HepG2 (cell line): ENCODE results near the gene NDUFB7. TPM values are rescaled to one million over a fixed set of nuclear protein-coding genes. Genes with fewer than 3 reads are reported as not detected.

ENCODE experiments used
- ATF7 ChIP-seq, 2 experiments: fragments of 450-650 bp in 1 of 2; sonication (generic) in 1 of 2; formaldehyde crosslinking in 1 of 2; IDR thresholded peaks; 2 replicates each; pipeline versions ENCODE4 v1.4.0 to v1.6.1; 2016 to 2020; ENCODE audit warnings: antibody characterized with exemption in 1 of 2, mild to moderate bottlenecking in 1 of 2, missing genetic modification reagents in 1 of 2
- FOSL1 ChIP-seq: sonication (generic); formaldehyde crosslinking; IDR thresholded peaks from 2 replicates; pipeline ENCODE4 v1.9.0; 2021; ENCODE audit warnings: missing genetic modification reagents, borderline replicate concordance
- GPN1 ChIP-seq: sonication (generic); formaldehyde crosslinking; IDR thresholded peaks from 2 replicates; pipeline ENCODE4 v1.5.1; 2020; ENCODE audit warnings: missing genetic modification reagents, borderline replicate concordance
- LBX2 ChIP-seq: sonication (generic); formaldehyde crosslinking; IDR thresholded peaks from 2 replicates; pipeline ENCODE4 v1.5.0; 2020; ENCODE audit warnings: missing genetic modification reagents, mild to moderate bottlenecking, borderline replicate concordance
- MED13 ChIP-seq: sonication (generic); formaldehyde crosslinking; IDR thresholded peaks from 2 replicates; pipeline ENCODE4 v1.5.0; 2020; ENCODE audit warnings: missing genetic modification reagents
- REXO4 ChIP-seq: sonication (generic); formaldehyde crosslinking; IDR thresholded peaks from 2 replicates; pipeline ENCODE4 v1.8.0; 2022; ENCODE audit warnings: missing genetic modification reagents, mild to moderate bottlenecking, borderline replicate concordance
- SMAD1 ChIP-seq: sonication (generic); formaldehyde crosslinking; IDR thresholded peaks from 2 replicates; pipeline ENCODE4 v1.4.0; 2020; ENCODE audit warnings: missing genetic modification reagents, low read depth, mild to moderate bottlenecking, borderline replicate concordance
- SMC3 ChIP-seq: IDR thresholded peaks from 2 replicates; pipeline ENCODE4 v1.6.1; 2011; ENCODE audit warnings: low read length, improper control_type of control experiment
- SP2 ChIP-seq: sonication (generic); formaldehyde crosslinking; IDR thresholded peaks from 2 replicates; pipeline ENCODE4 v1.5.1; 2020; ENCODE audit warnings: mild to moderate bottlenecking, missing genetic modification reagents
- STAG1 ChIP-seq: sonication (generic); formaldehyde crosslinking; IDR thresholded peaks from 2 replicates; pipeline ENCODE4 v1.4.0; 2020; ENCODE audit warnings: missing genetic modification reagents
- TBX3 ChIP-seq: fragments of 450-650 bp; IDR thresholded peaks from 2 replicates; pipeline ENCODE4 v1.6.1; 2017; ENCODE audit warnings: antibody characterized with exemption, mild to moderate bottlenecking, inconsistent platforms, borderline replicate concordance
- TCF7L2 ChIP-seq: IDR thresholded peaks from 2 replicates; pipeline ENCODE4 v1.6.1; 2011; ENCODE audit warnings: mild to moderate bottlenecking, low read depth, low read length, moderate library complexity
- ZNF235 ChIP-seq: sonication (generic); formaldehyde crosslinking; IDR thresholded peaks from 2 replicates; pipeline ENCODE4 v1.8.1; 2023; ENCODE audit warnings: mild to moderate bottlenecking, missing genetic modification reagents, borderline replicate concordance
- ZNF441 ChIP-seq: sonication (generic); formaldehyde crosslinking; IDR thresholded peaks from 2 replicates; pipeline ENCODE4 v1.7.0; 2021; ENCODE audit warnings: missing genetic modification reagents, borderline replicate concordance
- ZNF589 ChIP-seq: sonication (generic); formaldehyde crosslinking; conservative IDR thresholded peaks from 2 replicates; pipeline ENCODE4 v1.8.0; 2022; ENCODE audit warnings: mild to moderate bottlenecking, moderate library complexity, missing genetic modification reagents
- ZNF607 ChIP-seq: sonication (generic); formaldehyde crosslinking; IDR thresholded peaks from 2 replicates; pipeline ENCODE4 v1.5.1; 2020; ENCODE audit warnings: missing genetic modification reagents, mild to moderate bottlenecking, borderline replicate concordance
- ZNF75D ChIP-seq: sonication (generic); formaldehyde crosslinking; IDR thresholded peaks from 2 replicates; pipeline ENCODE4 v1.8.1; 2023; ENCODE audit warnings: missing genetic modification reagents, mild to moderate bottlenecking, borderline replicate concordance
- ZNF777 ChIP-seq: sonication (generic); formaldehyde crosslinking; IDR thresholded peaks from 2 replicates; pipeline ENCODE4 v1.4.0; 2020; ENCODE audit warnings: missing genetic modification reagents
- ZSCAN21 ChIP-seq: sonication (generic); formaldehyde crosslinking; IDR thresholded peaks from 2 replicates; pipeline ENCODE4 v1.8.0; 2022; ENCODE audit warnings: mild to moderate bottlenecking, missing genetic modification reagents, moderate library complexity, borderline replicate concordance
- polyA plus RNA-seq, 8 experiments: library from polyadenylated mRNA; depleted of rRNA in 3 of 8; stranded (reverse) in 7 of 8; unstranded in 1 of 8; fragments of >200 nt; fragmentation: Illumina TruSeq in 4 of 8; extraction: Trizol in 4 of 8; gene quantifications; 2 replicates each; pipeline versions ENCODE4 v1.2.1 to v1.2.3, GENCODE V29; 2011 to 2016; ENCODE audit warnings: low read depth in 4 of 8, missing spikeins in 1 of 8, mixed read lengths in 1 of 8; ENCODE audit not compliant: insufficient read depth in 1 of 8
- total RNA-seq, 5 experiments: library from RNA; depleted of rRNA; stranded (reverse); fragments of >200 nt; fragmentation: Illumina TruSeq; extraction: Trizol; gene quantifications; 2 replicates each; pipeline ENCODE4 v1.2.3, GENCODE V29; 2016; ENCODE audit warnings: low read depth in 1 of 5
- TF ChIP-seq, protein P1 (sequence below): sonication (generic); formaldehyde crosslinking; IDR thresholded peaks from 2 replicates; pipeline ENCODE4 v1.4.0; 2020; ENCODE audit warnings: missing genetic modification reagents, borderline replicate concordance
- TF ChIP-seq, protein P2 (sequence below): sonication (generic); formaldehyde crosslinking; IDR thresholded peaks from 2 replicates; pipeline ENCODE4 v1.8.0; 2022; ENCODE audit warnings: mild to moderate bottlenecking, missing genetic modification reagents, moderate library complexity
- TF ChIP-seq, protein P3 (sequence below): sonication (generic); formaldehyde crosslinking; IDR thresholded peaks from 2 replicates; pipeline ENCODE4 v1.4.0; 2020; ENCODE audit warnings: mild to moderate bottlenecking, low read depth, missing genetic modification reagents
- TF ChIP-seq, protein P4 (sequence below): sonication (generic); formaldehyde crosslinking; conservative IDR thresholded peaks from 2 replicates; pipeline ENCODE4 v1.4.0; 2020; ENCODE audit warnings: missing genetic modification reagents

The NDUFB7 gene
- total and polyA plus RNA-seq, 2 of the 13 experiments (the other 11 are each of a cell fraction or from before 2014, with no cell fraction given) = 156 to 198 TPM

- TF ChIP-seq, protein P1, sequence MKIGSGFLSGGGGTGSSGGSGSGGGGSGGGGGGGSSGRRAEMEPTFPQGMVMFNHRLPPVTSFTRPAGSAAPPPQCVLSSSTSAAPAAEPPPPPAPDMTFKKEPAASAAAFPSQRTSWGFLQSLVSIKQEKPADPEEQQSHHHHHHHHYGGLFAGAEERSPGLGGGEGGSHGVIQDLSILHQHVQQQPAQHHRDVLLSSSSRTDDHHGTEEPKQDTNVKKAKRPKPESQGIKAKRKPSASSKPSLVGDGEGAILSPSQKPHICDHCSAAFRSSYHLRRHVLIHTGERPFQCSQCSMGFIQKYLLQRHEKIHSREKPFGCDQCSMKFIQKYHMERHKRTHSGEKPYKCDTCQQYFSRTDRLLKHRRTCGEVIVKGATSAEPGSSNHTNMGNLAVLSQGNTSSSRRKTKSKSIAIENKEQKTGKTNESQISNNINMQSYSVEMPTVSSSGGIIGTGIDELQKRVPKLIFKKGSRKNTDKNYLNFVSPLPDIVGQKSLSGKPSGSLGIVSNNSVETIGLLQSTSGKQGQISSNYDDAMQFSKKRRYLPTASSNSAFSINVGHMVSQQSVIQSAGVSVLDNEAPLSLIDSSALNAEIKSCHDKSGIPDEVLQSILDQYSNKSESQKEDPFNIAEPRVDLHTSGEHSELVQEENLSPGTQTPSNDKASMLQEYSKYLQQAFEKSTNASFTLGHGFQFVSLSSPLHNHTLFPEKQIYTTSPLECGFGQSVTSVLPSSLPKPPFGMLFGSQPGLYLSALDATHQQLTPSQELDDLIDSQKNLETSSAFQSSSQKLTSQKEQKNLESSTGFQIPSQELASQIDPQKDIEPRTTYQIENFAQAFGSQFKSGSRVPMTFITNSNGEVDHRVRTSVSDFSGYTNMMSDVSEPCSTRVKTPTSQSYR (CRISPR knock-in tag) = no peak; the same call in none of the 2 replicates
- TF ChIP-seq STAG1 (CRISPR knock-in tag) = no peak; the same call in 1 of the 2 replicates
- TF ChIP-seq, protein P2, sequence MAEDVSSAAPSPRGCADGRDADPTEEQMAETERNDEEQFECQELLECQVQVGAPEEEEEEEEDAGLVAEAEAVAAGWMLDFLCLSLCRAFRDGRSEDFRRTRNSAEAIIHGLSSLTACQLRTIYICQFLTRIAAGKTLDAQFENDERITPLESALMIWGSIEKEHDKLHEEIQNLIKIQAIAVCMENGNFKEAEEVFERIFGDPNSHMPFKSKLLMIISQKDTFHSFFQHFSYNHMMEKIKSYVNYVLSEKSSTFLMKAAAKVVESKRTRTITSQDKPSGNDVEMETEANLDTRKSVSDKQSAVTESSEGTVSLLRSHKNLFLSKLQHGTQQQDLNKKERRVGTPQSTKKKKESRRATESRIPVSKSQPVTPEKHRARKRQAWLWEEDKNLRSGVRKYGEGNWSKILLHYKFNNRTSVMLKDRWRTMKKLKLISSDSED (CRISPR knock-in tag) = no peak
- TF ChIP-seq GPN1 (CRISPR knock-in tag) = no peak
- TF ChIP-seq ZSCAN21 (CRISPR knock-in tag) = no peak; the same call in 1 of the 2 replicates
- TF ChIP-seq ZNF441 (CRISPR knock-in tag) = peak; percentile 44; the same call in 1 of the 2 replicates
- peak; percentile 36; the same call in 1 of the 2 replicates for TF ChIP-seq ZNF777
- no peak for TF ChIP-seq ZNF589 (CRISPR knock-in tag)
- no peak for TF ChIP-seq REXO4 (CRISPR knock-in tag)
- TF ChIP-seq ZNF235 (CRISPR knock-in tag) = 0 out of 2 replicates have a peak, but pooled peaks have one; percentile 66
- no peak for TF ChIP-seq TBX3
- TF ChIP-seq SMAD1 = peak; percentile 83; the same call in 1 of the 2 replicates
- TF ChIP-seq SMC3 = no peak
- TF ChIP-seq ATF7 (IDR thresholded peaks at IDR 0.05) = no peak
- TF ChIP-seq ATF7 (CRISPR knock-in tag; IDR thresholded peaks at IDR 0.05) = no peak
- TF ChIP-seq TCF7L2 = no peak
- TF ChIP-seq, protein P3, sequence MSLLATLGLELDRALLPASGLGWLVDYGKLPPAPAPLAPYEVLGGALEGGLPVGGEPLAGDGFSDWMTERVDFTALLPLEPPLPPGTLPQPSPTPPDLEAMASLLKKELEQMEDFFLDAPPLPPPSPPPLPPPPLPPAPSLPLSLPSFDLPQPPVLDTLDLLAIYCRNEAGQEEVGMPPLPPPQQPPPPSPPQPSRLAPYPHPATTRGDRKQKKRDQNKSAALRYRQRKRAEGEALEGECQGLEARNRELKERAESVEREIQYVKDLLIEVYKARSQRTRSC (CRISPR knock-in tag) = 0 out of 2 replicates have a peak, but pooled peaks have one; percentile 62
- TF ChIP-seq FOSL1 (CRISPR knock-in tag) = no peak
- peak; percentile 62; the same call in 1 of the 2 replicates for TF ChIP-seq MED13
- TF ChIP-seq, protein P4, sequence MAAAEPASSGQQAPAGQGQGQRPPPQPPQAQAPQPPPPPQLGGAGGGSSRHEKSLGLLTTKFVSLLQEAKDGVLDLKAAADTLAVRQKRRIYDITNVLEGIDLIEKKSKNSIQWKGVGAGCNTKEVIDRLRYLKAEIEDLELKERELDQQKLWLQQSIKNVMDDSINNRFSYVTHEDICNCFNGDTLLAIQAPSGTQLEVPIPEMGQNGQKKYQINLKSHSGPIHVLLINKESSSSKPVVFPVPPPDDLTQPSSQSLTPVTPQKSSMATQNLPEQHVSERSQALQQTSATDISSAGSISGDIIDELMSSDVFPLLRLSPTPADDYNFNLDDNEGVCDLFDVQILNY = 0 out of 2 replicates have a peak, but pooled peaks have one; percentile 59
- 0 out of 2 replicates have a peak, but pooled peaks have one; percentile 24 for TF ChIP-seq LBX2 (CRISPR knock-in tag)
- TF ChIP-seq ZNF607 (CRISPR knock-in tag) = no peak
- no peak; the same call in none of the 2 replicates for TF ChIP-seq SP2 (CRISPR knock-in tag)
- no peak for TF ChIP-seq ZNF75D
Observed at GRCh38 chr19:14517840-14518505, 53.9 kb downstream of the NDUFB7 start, which contains the start of gene DNAJB1 (continued).
